Measurements from ENCODE around the gene PGAM1.
"Not testable (repeated sequence)": the region's sequence is repeated elsewhere in the genome, so short reads cannot be mapped to it uniquely, and the experiment has no call there.

The PGAM1 gene

GRCh38 chr10:97425964-97426775 is at the start of gene PGAM1:
TSS of gene PGAM1 (plus strand) at chr10:97426191. CDS start at chr10:97426308, 117 bp downstream.
- peak; percentile 84 for FAIRE-seq

GRCh38 chr10:97376413-97376812 is 49.6 kb upstream of the PGAM1 start:
- FAIRE-seq (no peak), DNase-seq (ENCODE audit: insufficient read length, low spot score) (no peak)

More at GRCh38 chr10:97425964-97426775, at the start of gene PGAM1:
- DNase-seq (ENCODE audit: insufficient read length, low spot score): peak; percentile 98

- DNase-seq (ENCODE audit: insufficient read length, low spot score) (no peak), FAIRE-seq (no peak)
Measured at GRCh38 chr10:97378933-97379921, 46.8 kb upstream of the PGAM1 start.

- FAIRE-seq (no peak), DNase-seq (ENCODE audit: insufficient read length, low spot score) (no peak)
Measured at GRCh38 chr10:97380516-97380915, 45.5 kb upstream of the PGAM1 start.

GRCh38 chr10:97381626-97382025 is 44.4 kb upstream of the PGAM1 start:
- DNase-seq (ENCODE audit: insufficient read length, low spot score) (no peak), FAIRE-seq (no peak)

- DNase-seq (ENCODE audit: insufficient read length, low spot score) (no peak), FAIRE-seq (no peak)
Measured at GRCh38 chr10:97383159-97383558, 42.8 kb upstream of the PGAM1 start.

- no peak for FAIRE-seq
- no peak for DNase-seq (ENCODE audit: insufficient read length, low spot score)
Measured at GRCh38 chr10:97384156-97384555, 41.8 kb upstream of the PGAM1 start.

- DNase-seq (ENCODE audit: insufficient read length, low spot score): no peak
- FAIRE-seq: no peak
Measured at GRCh38 chr10:97384641-97385040, 41.4 kb upstream of the PGAM1 start.

GRCh38 chr10:97385565-97385964 is 40.4 kb upstream of the PGAM1 start:
- DNase-seq (ENCODE audit: insufficient read length, low spot score): no peak
- no peak for FAIRE-seq

- DNase-seq (ENCODE audit: insufficient read length, low spot score): no peak
- FAIRE-seq: no peak
Measured at GRCh38 chr10:97388152-97388551, 37.8 kb upstream of the PGAM1 start.

- FAIRE-seq: no peak
- DNase-seq (ENCODE audit: insufficient read length, low spot score): no peak
Measured at GRCh38 chr10:97390091-97390490, 35.9 kb upstream of the PGAM1 start.

- no peak for FAIRE-seq
- DNase-seq (ENCODE audit: insufficient read length, low spot score): no peak
Measured at GRCh38 chr10:97393034-97393573, 32.9 kb upstream of the PGAM1 start.

GRCh38 chr10:97396056-97396455 is 29.9 kb upstream of the PGAM1 start:
- DNase-seq (ENCODE audit: insufficient read length, low spot score) (no peak), FAIRE-seq (no peak)

GRCh38 chr10:97399843-97400545 is 26.0 kb upstream of the PGAM1 start:
- DNase-seq (ENCODE audit: insufficient read length, low spot score) (no peak), FAIRE-seq (no peak)

- DNase-seq (ENCODE audit: insufficient read length, low spot score) (peak; percentile 97), FAIRE-seq (peak; percentile 98)
Measured at GRCh38 chr10:97400665-97401454, 25.1 kb upstream of the PGAM1 start, which contains the start of gene RRP12. TSS of gene RRP12 (minus strand) at chr10:97401340. CDS start at chr10:97401231, 109 bp downstream.

- DNase-seq (ENCODE audit: insufficient read length, low spot score) (no peak), FAIRE-seq (no peak)
Measured at GRCh38 chr10:97401455-97401919, 24.5 kb upstream of the PGAM1 start.

GRCh38 chr10:97404044-97404443 is 21.9 kb upstream of the PGAM1 start:
- FAIRE-seq (no peak), DNase-seq (ENCODE audit: insufficient read length, low spot score) (no peak)

- FAIRE-seq: no peak
- DNase-seq (ENCODE audit: insufficient read length, low spot score): no peak
Measured at GRCh38 chr10:97406064-97406463, 19.9 kb upstream of the PGAM1 start.

GRCh38 chr10:97406483-97406882 is 19.5 kb upstream of the PGAM1 start:
- not testable (repeated sequence) for DNase-seq (ENCODE audit: insufficient read length, low spot score); FAIRE-seq
